KOPT-K1 (cell line): ENCODE measurements around the gene ALDOC.

Source experiments
- H3K27ac ChIP-seq: fragments of 200-600 bp; sonication (generic); 2 replicates; pipeline ENCODE4 v1.5.1; 2016; ENCODE audit warnings: antibody characterized with exemption, mild to moderate bottlenecking, low read depth, low read length; ENCODE audit not compliant: poor library complexity, severe bottlenecking
- H3K36me3 ChIP-seq: fragments of 200-600 bp; sonication (generic); 2 replicates; pipeline ENCODE4 v1.5.1; 2017; ENCODE audit warnings: antibody characterized with exemption, mild to moderate bottlenecking, low read length, moderate library complexity; ENCODE audit not compliant: insufficient read depth
- H3K9me3 ChIP-seq: fragments of 200-600 bp; sonication (generic); 2 replicates; pipeline ENCODE4 v1.5.1; 2017; ENCODE audit warnings: antibody characterized with exemption, low read length, mild to moderate bottlenecking; ENCODE audit not compliant: insufficient read depth, poor library complexity, severe bottlenecking

The ALDOC gene

DNA sequence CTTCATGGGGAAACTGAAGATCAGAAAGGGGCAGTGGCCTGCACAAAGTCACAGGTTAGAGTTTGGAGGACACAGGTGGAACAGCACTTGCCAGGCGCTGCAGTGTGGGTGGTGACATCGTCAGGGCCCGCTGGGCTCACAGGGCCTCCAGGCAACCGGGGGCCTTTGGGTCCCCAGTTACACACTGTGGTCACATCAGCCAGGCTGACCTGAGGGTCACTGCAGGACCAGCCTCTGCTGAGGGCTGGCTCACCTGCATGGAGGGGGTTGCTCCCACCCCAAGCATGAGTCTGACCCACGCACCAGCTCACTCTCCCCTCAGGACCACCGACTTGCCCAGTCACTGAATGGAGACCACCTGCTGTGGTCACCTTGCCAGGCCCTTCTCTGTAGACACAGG lies 53.5 kb downstream of the ALDOC start:
- H3K9me3 ChIP-seq, result no peaks in the 10 kb centered on the region
- no peaks in the 10 kb centered on the region for H3K36me3 ChIP-seq
- no peak overlapping the region for H3K27ac ChIP-seq
